SK-N-SH (cell line): ENCODE results near the gene MROH7. TPM values are rescaled to one million over a fixed set of nuclear protein-coding genes. Genes with fewer than 3 reads are reported as not detected.

Experiments
- CTCF ChIA-PET: fragments of 300-600, 350-600 bp; formaldehyde crosslinking; extraction: SDS; loops from one replicate; lab custom pipeline; 2021; lab: Yijun Ruan, JAX
- POLR2A ChIA-PET: fragments of 350-600 bp; sonication (Branson Sonifier 250); formaldehyde crosslinking; extraction: SDS; loops from one replicate; lab custom pipeline; 2020; ENCODE audit warnings: antibody characterized with exemption, inconsistent platforms; lab: Yijun Ruan, JAX
- DNase-seq: peaks from one replicate; pipeline ENCODE4 v3.0.0; 2012
- H2AFZ ChIP-seq: fragments of 200-600 bp; sonication (generic); 2 replicates; pipeline ENCODE4 v1.8.1; 2016; ENCODE audit warnings: antibody characterized with exemption, mild to moderate bottlenecking, low read depth
- H3F3A ChIP-seq: fragments of 200-600 bp; sonication (generic); replicated peaks from 2 replicates; pipeline ENCODE3; 2016; ENCODE audit warnings: antibody characterized with exemption, mild to moderate bottlenecking; ENCODE audit not compliant: insufficient read depth
- H3K27ac ChIP-seq, 2 experiments: fragments of 200-500 bp in 1 of 2; fragments of 200-600 bp in 1 of 2; sonication (Bioruptor generic) in 1 of 2; sonication (generic), shearing (Covaris generic) in 1 of 2; 2 replicates each; pipeline versions ENCODE4 v1.5.1 to v1.6.1; 2014 to 2016; ENCODE audit warnings: low read depth in 2 of 2, inconsistent platforms in 1 of 2, low read length in 1 of 2, mild to moderate bottlenecking in 1 of 2, mixed read lengths in 1 of 2
- H3K27me3 ChIP-seq: fragments of 200-600 bp; sonication (generic), shearing (Covaris generic); 2 replicates; pipeline ENCODE4 v1.6.1; 2016; ENCODE audit warnings: mixed run types; ENCODE audit not compliant: insufficient read depth
- H3K36me3 ChIP-seq, 2 experiments: fragments of 200-500 bp in 1 of 2; fragments of 200-600 bp in 1 of 2; sonication (Bioruptor generic) in 1 of 2; sonication (generic) in 1 of 2; replicated peaks in 1 of 2; 2 replicates each; pipeline versions ENCODE3 to v1.5.1; 2014 to 2016; ENCODE audit warnings: low read length in 1 of 2, mild to moderate bottlenecking in 1 of 2; ENCODE audit not compliant: insufficient read depth in 2 of 2, control insufficient read depth in 1 of 2
- H3K4me1 ChIP-seq, 2 experiments: fragments of 200-500 bp in 1 of 2; fragments of 200-600 bp in 1 of 2; sonication (Bioruptor generic) in 1 of 2; sonication (generic), shearing (Covaris generic) in 1 of 2; 2 replicates each; pipeline versions ENCODE4 v1.5.1 to v1.6.1; 2014 to 2016; ENCODE audit warnings: low read depth in 1 of 2, low read length in 1 of 2, mixed run types in 1 of 2; ENCODE audit not compliant: insufficient read depth in 2 of 2, control insufficient read depth in 1 of 2
- H3K4me2 ChIP-seq: fragments of 200-600 bp; sonication (generic), shearing (Covaris generic); 2 replicates; pipeline ENCODE4 v1.6.1; 2017; ENCODE audit warnings: mixed run types
- H3K4me3 ChIP-seq, 2 experiments: fragments of 200-500 bp in 1 of 2; fragments of 200-600 bp in 1 of 2; sonication (Bioruptor generic) in 1 of 2; sonication (generic), shearing (Covaris generic) in 1 of 2; 2 replicates each; pipeline versions ENCODE4 v1.5.1 to v1.8.1; 2014 to 2016; ENCODE audit warnings: low read depth in 2 of 2, inconsistent platforms in 1 of 2, low read length in 1 of 2, mild to moderate bottlenecking in 1 of 2, mixed read lengths in 1 of 2, moderate library complexity in 1 of 2
- H3K79me2 ChIP-seq: fragments of 200-600 bp; sonication (generic); 2 replicates; pipeline ENCODE4 v1.8.1; 2017; ENCODE audit warnings: mild to moderate bottlenecking; ENCODE audit not compliant: insufficient read depth
- H3K9ac ChIP-seq: fragments of 200-600 bp; sonication (generic); 2 replicates; pipeline ENCODE4 v1.6.1; 2017; ENCODE audit warnings: mixed run types
- H3K9me2 ChIP-seq: fragments of 200-600 bp; sonication (generic); 2 replicates; pipeline ENCODE4 v1.6.1; 2017; ENCODE audit warnings: mixed run types
- H3K9me3 ChIP-seq: fragments of 200-600 bp; sonication (generic); 2 replicates; pipeline ENCODE4 v1.6.1; 2017; ENCODE audit warnings: mixed run types, mild to moderate bottlenecking, moderate library complexity
- H4K20me1 ChIP-seq: fragments of 200-600 bp; sonication (generic); 2 replicates; pipeline ENCODE4 v1.6.1; 2017; ENCODE audit warnings: mild to moderate bottlenecking, mixed run types; ENCODE audit not compliant: insufficient read depth
- EP300 ChIP-seq, 2 experiments: IDR thresholded peaks; 2 replicates each; pipeline versions ENCODE4 v1.4.0 to v1.6.1; 2012; ENCODE audit warnings: borderline replicate concordance in 1 of 2, low read depth in 1 of 2, low read length in 1 of 2
- FOSL2 ChIP-seq: IDR thresholded peaks from 2 replicates; pipeline ENCODE4 v1.4.0; 2012; ENCODE audit warnings: low read depth, mild to moderate bottlenecking, moderate library complexity, borderline replicate concordance
- NFIC ChIP-seq: IDR thresholded peaks from 2 replicates; pipeline ENCODE4 v1.4.0; 2012; ENCODE audit warnings: borderline replicate concordance
- RAD21 ChIP-seq: IDR thresholded peaks from 2 replicates; pipeline ENCODE4 v1.6.1; 2012; ENCODE audit warnings: mild to moderate bottlenecking, low read length
- RCOR1 ChIP-seq: fragments of 150-350 bp; IDR thresholded peaks from 2 replicates; pipeline ENCODE4 v1.6.1; 2017; ENCODE audit warnings: antibody characterized with exemption, low read length
- REST ChIP-seq: IDR thresholded peaks from 2 replicates; pipeline ENCODE4 v1.6.1; 2012; ENCODE audit warnings: mild to moderate bottlenecking, low read depth, low read length, moderate library complexity
- RXRA ChIP-seq: IDR thresholded peaks from 2 replicates; pipeline ENCODE4 v1.4.0; 2012; ENCODE audit warnings: low read depth, mild to moderate bottlenecking, borderline replicate concordance
- SIN3A ChIP-seq: IDR thresholded peaks from 2 replicates; pipeline ENCODE4 v1.6.1; 2012; ENCODE audit warnings: low read depth, mild to moderate bottlenecking, low read length, moderate library complexity, borderline replicate concordance
- SMC3 ChIP-seq: IDR thresholded peaks from 2 replicates; pipeline ENCODE4 v1.6.1; 2012; ENCODE audit warnings: low read depth, low read length, improper control_type of control experiment
- TEAD4 ChIP-seq: IDR thresholded peaks from 2 replicates; pipeline ENCODE4 v1.4.0; 2012; ENCODE audit warnings: mild to moderate bottlenecking, borderline replicate concordance; ENCODE audit not compliant: insufficient read depth
- USF1 ChIP-seq: IDR thresholded peaks from 2 replicates; pipeline ENCODE4 v1.4.0; 2012; ENCODE audit warnings: low read depth, borderline replicate concordance
- WGBS: methylation state at CpG from one replicate; pipeline ENCODE4 v1.1.6; 2017; ENCODE audit warnings: low lambda C conversion rate; 5-methylcytosine and 5-hydroxymethylcytosine counted together
- polyA plus RNA-seq, 3 experiments: library from polyadenylated mRNA; depleted of rRNA; stranded (reverse); fragments of >200 nt; gene quantifications; 2 replicates each; pipeline ENCODE4 v1.2.3, GENCODE V29; 2012

The MROH7 gene
- polyA plus RNA-seq, 1 of the 3 experiments (the other 2 are of a cell fraction) = 0.51 TPM

GRCh38 chr1:54640361-54640760, 1.2 kb upstream of the MROH7 start:
- POLR2A ChIA-PET = no interaction called here
- WGBS = 61% methylated on average over 4 of the region's 4 CpGs
- TF ChIP-seq EP300 (IDR thresholded peaks at IDR 0.05; ENCODE audit: borderline replicate concordance in 1 of 2, low read depth in 1 of 2, low read length in 1 of 2) (no peak), RXRA (no peak), SIN3A (no peak), REST (no peak), USF1 (no peak), TEAD4 (no peak), RCOR1 (no peak), FOSL2 (no peak), RAD21 (no peak), SMC3 (no peak), NFIC (no peak)
- TF ChIP-seq, all 33 proteins: peak for 0

GRCh38 chr1:54643736-54644135, 2.1 kb downstream of the MROH7 start:
- DNase-seq = no peak
- no peaks in the 10 kb centered on the region for H3K9me2 ChIP-seq
- TF ChIP-seq RAD21 (no peak), EP300 (IDR thresholded peaks at IDR 0.05; ENCODE audit: borderline replicate concordance in 1 of 2, low read depth in 1 of 2, low read length in 1 of 2) (no peak)

More at GRCh38 chr1:54640361-54640760, 1.2 kb upstream of the MROH7 start:
- 0 out of 2 replicates have a peak, but pooled peaks cover 7% of the 10 kb centered on the region for H3K9me3 ChIP-seq
- H2AFZ ChIP-seq = no peak overlapping the region
- H3K4me1 ChIP-seq = no peaks in the 10 kb centered on the region
- no peak overlapping the region for H3K4me2 ChIP-seq
- no peak overlapping the region for H3K4me3 ChIP-seq
- H3K27me3 ChIP-seq = no peaks in the 10 kb centered on the region
- no peak for DNase-seq
- no peaks in the 10 kb centered on the region for H3F3A ChIP-seq
- no peak overlapping the region for H3K9ac ChIP-seq
- no peaks in the 10 kb centered on the region for H3K9me2 ChIP-seq
- H4K20me1 ChIP-seq = no peaks in the 10 kb centered on the region
- no peaks in the 10 kb centered on the region for H3K36me3 ChIP-seq
- no peaks in the 10 kb centered on the region for H3K79me2 ChIP-seq
- no peak overlapping the region for H3K27ac ChIP-seq
- CTCF ChIA-PET = no interaction called here

More at GRCh38 chr1:54643736-54644135, 2.1 kb downstream of the MROH7 start:
- Histone ChIP-seq H4K20me1 (no peaks in the 10 kb centered on the region), H3K9ac (no peak overlapping the region), H3F3A (no peaks in the 10 kb centered on the region), H3K27me3 (no peaks in the 10 kb centered on the region), H3K9me3 (0 out of 2 replicates have a peak, but pooled peaks cover 7% of the 10 kb centered on the region), H3K4me1 (no peaks in the 10 kb centered on the region), H3K4me3 (no peak overlapping the region), H3K4me2 (no peak overlapping the region), H3K36me3 (no peaks in the 10 kb centered on the region), H3K27ac (no peak overlapping the region), H2AFZ (no peak overlapping the region), H3K79me2 (no peaks in the 10 kb centered on the region)
- POLR2A ChIA-PET = no interaction called here
- CTCF ChIA-PET = no interaction called here
